GM18519 (cell line): ENCODE data around the gene IL17B.

Experiments used
- ATAC-seq: cut with Tn5 transposase; IDR thresholded peaks from one replicate; pipeline ENCODE4 v1.9.1; 2021; ENCODE audit warnings: mild to moderate bottlenecking, moderate library complexity; ENCODE audit not compliant: unreplicated experiment, low FRiP score

IL17B gene

GRCh38 chr5:149333711-149334443 is 45.2 kb downstream of the IL17B start:
- ATAC-seq = no peak

- ATAC-seq = no peak
Measured at GRCh38 chr5:149328177-149328576, 50.9 kb downstream of the IL17B start.

- no peak for ATAC-seq
Measured at GRCh38 chr5:149326611-149327010, 52.5 kb downstream of the IL17B start.

GRCh38 chr5:149325894-149326293 is 53.2 kb downstream of the IL17B start:
- ATAC-seq = no peak

- ATAC-seq = no peak
Measured at GRCh38 chr5:149325166-149325735, 53.8 kb downstream of the IL17B start.

- no peak for ATAC-seq
Measured at GRCh38 chr5:149324641-149325040, 54.5 kb downstream of the IL17B start.
